Thoracic aorta (tissue), 2 donors: ENCODE measurements around the gene ZDHHC14. TPM values are rescaled to one million over a fixed set of nuclear protein-coding genes. Genes with fewer than 3 reads are reported as not detected.

ENCODE experiments used
- ATAC-seq: fragments of 150-250 bp; one replicate; pipeline ENCODE4 v1.8.0; 2017; ENCODE audit warnings: low read depth; ENCODE audit not compliant: insufficient number of reproducible peaks, low FRiP score
- DNase-seq: peaks from one replicate; pipeline ENCODE4 v3.0.0-alpha.2; 2020; ENCODE audit warnings: low spot score
- H3K27ac ChIP-seq, 2 donors: fragments of 200-600 bp; sonication (generic); 1 replicate in 1 of 2; 2 replicates in 1 of 2; pipeline ENCODE4 v1.5.1; 2016; ENCODE audit warnings: mild to moderate bottlenecking in 2 of 2, moderate library complexity in 2 of 2
- H3K27me3 ChIP-seq: fragments of 200-600 bp; sonication (generic); replicated peaks from 2 replicates; pipeline ENCODE4 v1.6.0; 2016; ENCODE audit warnings: mild to moderate bottlenecking; ENCODE audit not compliant: insufficient read depth
- H3K36me3 ChIP-seq: fragments of 200-600 bp; sonication (generic); one replicate; pipeline ENCODE4 v1.5.1; 2016
- H3K4me1 ChIP-seq, 2 donors: fragments of 200-600 bp; sonication (generic); 1 replicate in 1 of 2; 2 replicates in 1 of 2; pipeline versions ENCODE4 v1.5.1 to v1.6.0; 2016; ENCODE audit warnings: low read depth in 2 of 2, mild to moderate bottlenecking in 1 of 2; ENCODE audit not compliant: control insufficient read depth in 1 of 2
- H3K4me3 ChIP-seq: fragments of 200-600 bp; sonication (generic); 2 replicates; pipeline ENCODE4 v1.5.1; 2016; ENCODE audit warnings: mild to moderate bottlenecking
- H3K9me3 ChIP-seq: fragments of 200-600 bp; sonication (generic); 2 replicates; pipeline ENCODE4 v1.5.1; 2016
- total RNA-seq, 2 donors: library from RNA; depleted of rRNA; stranded (reverse); fragments of >200 nt; gene quantifications; one replicate each; pipeline versions ENCODE4 v1.1.0 to v1.2.3, GENCODE V29; 2016
- TF ChIP-seq, protein P1 (sequence below): fragments of 200-600 bp; sonication (generic); IDR thresholded peaks from one replicate; pipeline ENCODE4 v1.5.1; 2019; ENCODE audit warnings: antibody characterized with exemption

ZDHHC14 gene
- total RNA-seq, 2 donors from 2014 or later: 20.0 to 31.1 TPM

DNA sequence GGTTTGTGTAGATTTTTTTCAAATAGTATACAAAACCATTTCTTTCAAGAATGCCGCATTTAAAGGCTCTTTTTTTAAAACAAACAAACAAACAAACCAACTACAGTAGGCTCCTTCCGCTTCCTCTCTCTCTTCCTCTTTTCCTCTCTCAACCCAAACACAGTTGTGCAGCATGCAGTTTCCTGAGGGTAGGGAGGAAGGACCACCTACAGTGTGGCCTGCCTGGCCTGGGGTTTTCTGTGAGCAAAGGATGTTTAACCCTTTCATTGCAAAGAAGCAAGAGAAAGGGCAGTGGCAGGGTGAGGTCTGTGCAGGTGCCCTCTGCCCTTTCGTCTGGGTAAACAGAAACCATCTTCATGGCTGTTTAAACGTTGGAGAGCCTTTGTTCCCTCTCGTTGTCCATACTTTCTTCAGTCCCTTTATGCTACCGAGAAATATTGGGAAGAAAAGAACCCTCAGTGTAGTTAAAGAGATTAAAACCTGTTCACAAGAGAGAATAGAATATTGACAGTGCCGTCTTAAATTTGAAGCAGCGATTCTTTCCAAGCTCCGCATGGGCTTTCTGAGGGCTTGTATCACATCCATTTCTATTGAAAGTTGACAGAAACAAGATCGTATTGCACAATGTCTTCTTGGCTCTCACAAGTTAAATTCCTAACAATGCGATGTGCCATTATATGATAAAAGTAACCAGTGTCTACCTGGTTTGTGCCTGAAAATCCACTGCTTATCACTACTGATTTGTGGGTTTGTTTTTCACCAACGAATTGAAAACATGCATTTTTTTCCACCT is 226.5 kb downstream of the ZDHHC14 start:
- DNase-seq (no peak), ATAC-seq (no peak)
- Histone ChIP-seq H3K27me3 (no peaks in the 10 kb centered on the region), H3K4me3 (no peak overlapping the region), H3K9me3 (no peaks in the 10 kb centered on the region), H3K36me3 (no peaks in the 10 kb centered on the region), H3K27ac (no peak overlapping the region), H3K4me1 (no peaks in the 10 kb centered on the region)
- TF ChIP-seq, protein P1, sequence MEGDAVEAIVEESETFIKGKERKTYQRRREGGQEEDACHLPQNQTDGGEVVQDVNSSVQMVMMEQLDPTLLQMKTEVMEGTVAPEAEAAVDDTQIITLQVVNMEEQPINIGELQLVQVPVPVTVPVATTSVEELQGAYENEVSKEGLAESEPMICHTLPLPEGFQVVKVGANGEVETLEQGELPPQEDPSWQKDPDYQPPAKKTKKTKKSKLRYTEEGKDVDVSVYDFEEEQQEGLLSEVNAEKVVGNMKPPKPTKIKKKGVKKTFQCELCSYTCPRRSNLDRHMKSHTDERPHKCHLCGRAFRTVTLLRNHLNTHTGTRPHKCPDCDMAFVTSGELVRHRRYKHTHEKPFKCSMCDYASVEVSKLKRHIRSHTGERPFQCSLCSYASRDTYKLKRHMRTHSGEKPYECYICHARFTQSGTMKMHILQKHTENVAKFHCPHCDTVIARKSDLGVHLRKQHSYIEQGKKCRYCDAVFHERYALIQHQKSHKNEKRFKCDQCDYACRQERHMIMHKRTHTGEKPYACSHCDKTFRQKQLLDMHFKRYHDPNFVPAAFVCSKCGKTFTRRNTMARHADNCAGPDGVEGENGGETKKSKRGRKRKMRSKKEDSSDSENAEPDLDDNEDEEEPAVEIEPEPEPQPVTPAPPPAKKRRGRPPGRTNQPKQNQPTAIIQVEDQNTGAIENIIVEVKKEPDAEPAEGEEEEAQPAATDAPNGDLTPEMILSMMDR: no peak

DNA sequence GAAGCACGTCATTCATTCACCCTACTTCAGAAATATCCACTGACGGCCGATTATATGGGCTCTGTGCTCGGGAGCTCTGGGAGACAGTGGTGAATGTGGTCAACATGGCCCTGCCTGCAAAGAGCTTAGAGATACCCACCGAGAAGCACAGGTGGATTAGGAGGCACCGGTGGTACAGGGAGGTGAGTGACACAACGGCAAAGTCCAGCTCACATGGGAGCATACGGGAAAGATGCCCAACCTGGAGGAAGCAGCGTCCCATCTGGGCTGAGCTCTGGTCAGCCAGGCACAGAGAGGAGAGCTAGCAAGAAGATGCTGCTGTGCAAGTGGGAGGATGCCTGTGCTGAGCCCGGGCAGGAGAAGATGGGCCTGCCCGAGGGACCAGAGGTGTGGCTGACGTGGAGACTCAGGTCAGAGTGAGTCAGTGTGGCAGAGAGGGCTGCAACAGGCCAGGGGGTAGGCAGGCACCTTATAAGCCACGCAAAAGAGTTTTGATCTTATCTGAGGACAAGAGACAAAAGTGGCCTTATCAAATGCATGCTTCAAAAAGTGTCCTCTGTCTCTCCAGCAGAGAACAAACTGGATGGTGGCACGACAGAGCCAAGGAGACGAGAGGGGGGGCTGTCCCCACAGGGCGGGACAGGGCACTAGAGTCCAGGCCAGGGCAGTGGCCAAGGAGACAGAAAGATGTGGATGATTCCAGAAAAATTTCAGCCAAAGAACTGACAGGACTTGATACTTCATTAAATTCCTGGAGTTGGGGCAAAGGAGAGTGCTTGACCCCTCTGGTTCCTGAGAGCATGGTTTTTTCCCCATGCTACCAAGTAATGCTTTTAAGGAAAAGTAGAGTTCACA is 227.5 kb downstream of the ZDHHC14 start:
- no peak for ATAC-seq
- Histone ChIP-seq H3K27me3 (no peaks in the 10 kb centered on the region), H3K4me1 (no peaks in the 10 kb centered on the region), H3K36me3 (no peaks in the 10 kb centered on the region), H3K4me3 (no peak overlapping the region), H3K27ac (no peak overlapping the region), H3K9me3 (no peaks in the 10 kb centered on the region)
- DNase-seq: no peak
- TF ChIP-seq, protein P1: no peak

DNA sequence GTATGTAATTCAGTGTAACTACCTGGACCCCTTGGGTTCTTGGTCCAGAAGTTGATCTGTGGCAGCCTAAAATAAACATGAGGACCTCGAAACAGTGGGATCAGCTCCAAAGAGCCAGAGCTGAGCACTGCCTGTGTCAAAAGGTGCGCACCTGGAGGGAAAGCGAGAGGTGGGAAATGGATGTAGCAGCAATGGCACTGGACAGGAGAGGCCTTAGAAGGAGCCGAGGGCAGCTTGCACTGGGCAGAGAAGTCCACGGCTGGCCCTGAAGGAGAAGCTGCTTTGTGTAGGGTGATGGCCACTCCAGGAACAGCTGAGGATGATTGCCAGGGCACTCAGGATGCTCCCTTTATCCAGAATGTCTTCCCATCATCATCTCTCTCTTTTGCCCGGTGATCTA is 228.1 kb downstream of the ZDHHC14 start:
- Histone ChIP-seq H3K4me1 (no peaks in the 10 kb centered on the region), H3K36me3 (no peaks in the 10 kb centered on the region), H3K27ac (no peak overlapping the region), H3K9me3 (no peaks in the 10 kb centered on the region), H3K27me3 (no peaks in the 10 kb centered on the region), H3K4me3 (no peak overlapping the region)
- no peak for ATAC-seq
- no peak for DNase-seq
- TF ChIP-seq, protein P1: no peak

DNA sequence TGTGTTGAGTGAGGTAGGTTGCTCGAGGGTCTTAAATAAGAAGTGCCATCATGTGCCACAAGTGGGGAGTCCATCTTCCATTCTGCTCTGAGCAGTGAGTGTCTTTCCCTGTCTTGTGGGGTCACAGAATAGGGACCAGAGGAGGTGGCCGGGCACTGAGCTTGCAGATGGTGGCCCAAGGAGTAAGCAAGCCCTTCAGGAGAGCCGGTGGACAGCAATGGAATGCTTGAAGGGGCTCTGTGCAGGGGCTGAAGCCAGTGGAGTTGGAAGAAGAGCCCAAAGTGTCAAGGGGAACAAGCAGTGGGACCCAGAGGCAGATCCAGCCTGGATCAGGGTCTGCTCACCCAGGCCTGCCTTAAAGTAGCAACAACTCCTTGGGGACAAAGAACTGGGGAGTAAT is 228.6 kb downstream of the ZDHHC14 start:
- Histone ChIP-seq H3K36me3 (no peaks in the 10 kb centered on the region), H3K27ac (no peak overlapping the region), H3K9me3 (no peaks in the 10 kb centered on the region), H3K27me3 (no peaks in the 10 kb centered on the region), H3K4me1 (no peaks in the 10 kb centered on the region), H3K4me3 (no peak overlapping the region)
- DNase-seq (no peak), ATAC-seq (no peak)
- TF ChIP-seq, protein P1: no peak

DNA sequence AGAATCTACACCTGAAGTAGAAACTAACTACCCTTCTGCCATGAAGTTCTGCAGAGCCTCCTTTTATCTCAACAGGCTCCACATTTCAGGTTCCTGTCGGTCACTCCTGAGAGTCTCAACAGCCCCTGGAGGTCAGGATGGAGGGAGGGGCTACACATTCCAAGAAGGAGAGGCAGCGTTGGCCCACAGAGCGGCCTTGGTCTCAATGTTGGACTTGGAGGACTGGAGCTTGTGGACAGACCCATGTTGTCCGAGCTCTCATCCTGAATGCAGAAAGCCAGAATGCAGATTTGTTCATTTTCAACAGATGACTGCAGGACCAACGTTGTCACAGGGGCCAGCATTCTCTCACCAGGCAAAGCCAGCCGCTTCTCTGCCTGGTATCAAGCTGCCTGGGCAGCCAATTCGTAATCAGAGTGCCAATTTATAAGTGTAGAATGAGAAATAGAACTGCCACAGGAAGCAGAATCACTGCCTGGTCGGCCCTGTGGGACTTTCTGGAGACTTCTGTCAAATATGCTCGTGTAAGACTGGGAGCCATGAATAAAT is 229.5 kb downstream of the ZDHHC14 start:
- H3K9me3 ChIP-seq: no peaks in the 10 kb centered on the region
- no peak overlapping the region for H3K27ac ChIP-seq
- TF ChIP-seq, protein P1: no peak
- no peaks in the 10 kb centered on the region for H3K4me1 ChIP-seq
- H3K27me3 ChIP-seq: no peaks in the 10 kb centered on the region
- ATAC-seq (no peak), DNase-seq (no peak)
- H3K36me3 ChIP-seq: no peaks in the 10 kb centered on the region
- no peak overlapping the region for H3K4me3 ChIP-seq
